ENCODE data around the gene IRGC.

The IRGC gene

GRCh38 chr19:43713208-43713607, 2.7 kb upstream of the IRGC start:
- DNase-seq (ENCODE audit: low read depth): no peak
- no peak overlapping the region for H3K4me3 ChIP-seq (ENCODE audit: low read depth, low read length)
- no peak for TF ChIP-seq MAX (IDR thresholded peaks at IDR 0.05; ENCODE audit: low read depth, low read length)

- H3K4me3 ChIP-seq (ENCODE audit: low read depth, low read length): no peak overlapping the region
- TF ChIP-seq MAX (IDR thresholded peaks at IDR 0.05; ENCODE audit: low read depth, low read length) (no peak), POLR2A (IDR thresholded peaks at IDR 0.05; ENCODE audit: extremely low read depth, insufficient read length) (no peak), MYC (IDR thresholded peaks at IDR 0.05; ENCODE audit: low read depth, low read length) (no peak), CTCF (IDR thresholded peaks at IDR 0.05; ENCODE audit: low read depth, low read length) (no peak)
- no peak for DNase-seq (ENCODE audit: low read depth)
Measured at GRCh38 chr19:43718627-43719377, 2.9 kb downstream of the IRGC start.

- no peak overlapping the region for H3K4me3 ChIP-seq (ENCODE audit: low read depth, low read length)
- TF ChIP-seq POLR2A (IDR thresholded peaks at IDR 0.05; ENCODE audit: extremely low read depth, insufficient read length): no peak
- DNase-seq (ENCODE audit: low read depth): no peak
Measured at GRCh38 chr19:43719378-43719868, 3.5 kb downstream of the IRGC start.

- no peak for DNase-seq (ENCODE audit: low read depth)
- H3K4me3 ChIP-seq (ENCODE audit: low read depth, low read length): no peak overlapping the region
- TF ChIP-seq MYC (IDR thresholded peaks at IDR 0.05; ENCODE audit: low read depth, low read length) (no peak), MAX (IDR thresholded peaks at IDR 0.05; ENCODE audit: low read depth, low read length) (no peak), POLR2A (IDR thresholded peaks at IDR 0.05; ENCODE audit: extremely low read depth, insufficient read length) (no peak), CTCF (IDR thresholded peaks at IDR 0.05; ENCODE audit: low read depth, low read length) (no peak)
Measured at GRCh38 chr19:43719918-43720317, 4.0 kb downstream of the IRGC start.

GRCh38 chr19:43720936-43721335, 5.1 kb downstream of the IRGC start:
- no peak overlapping the region for H3K4me3 ChIP-seq (ENCODE audit: low read depth, low read length)
- no peak for DNase-seq (ENCODE audit: low read depth)
- no peak for TF ChIP-seq MYC (IDR thresholded peaks at IDR 0.05; ENCODE audit: low read depth, low read length)

- no peak overlapping the region for H3K4me3 ChIP-seq (ENCODE audit: low read depth, low read length)
- DNase-seq (ENCODE audit: low read depth): no peak
- TF ChIP-seq MYC (IDR thresholded peaks at IDR 0.05; ENCODE audit: low read depth, low read length) (no peak), MAX (IDR thresholded peaks at IDR 0.05; ENCODE audit: low read depth, low read length) (no peak)
Measured at GRCh38 chr19:43721469-43722048, 5.7 kb downstream of the IRGC start.

GRCh38 chr19:43723588-43723987, 7.7 kb downstream of the IRGC start:
- TF ChIP-seq POLR2A (IDR thresholded peaks at IDR 0.05; ENCODE audit: extremely low read depth, insufficient read length): no peak
- TF ChIP-seq CTCF (IDR thresholded peaks at IDR 0.05; ENCODE audit: low read depth, low read length): peak; percentile 8
- TF ChIP-seq MYC (IDR thresholded peaks at IDR 0.05; ENCODE audit: low read depth, low read length): no peak
- TF ChIP-seq MAX (IDR thresholded peaks at IDR 0.05; ENCODE audit: low read depth, low read length): no peak
- no peak for DNase-seq (ENCODE audit: low read depth)
- H3K4me3 ChIP-seq (ENCODE audit: low read depth, low read length): no peak overlapping the region

- H3K4me3 ChIP-seq (ENCODE audit: low read depth, low read length): no peak overlapping the region
- DNase-seq (ENCODE audit: low read depth): no peak
- TF ChIP-seq MYC (IDR thresholded peaks at IDR 0.05; ENCODE audit: low read depth, low read length) (no peak), POLR2A (IDR thresholded peaks at IDR 0.05; ENCODE audit: extremely low read depth, insufficient read length) (no peak), CTCF (IDR thresholded peaks at IDR 0.05; ENCODE audit: low read depth, low read length) (no peak), MAX (IDR thresholded peaks at IDR 0.05; ENCODE audit: low read depth, low read length) (no peak)
Measured at GRCh38 chr19:43724896-43725295, 9.0 kb downstream of the IRGC start.
